Fibroblast of lung (primary cell): ENCODE results near the gene PSME4. TPM values are rescaled to one million over a fixed set of nuclear protein-coding genes. Genes with fewer than 3 reads are reported as not detected.

Experiments used
- DNase-seq, 2 donors: peaks; one replicate each; pipeline versions ENCODE4 v3.0.0 to v3.0.0-alpha.2; 2010; ENCODE audit warnings: low read depth in 2 of 2
- H2AFZ ChIP-seq: 2 replicates; pipeline ENCODE4 v1.5.1; 2012; ENCODE audit warnings: low read length, control low read depth, inconsistent platforms
- H3K27ac ChIP-seq: 2 replicates; pipeline ENCODE4 v1.5.1; 2011; ENCODE audit warnings: low read length, control low read depth; ENCODE audit not compliant: insufficient read depth
- H3K27me3 ChIP-seq: 2 replicates; pipeline ENCODE4 v1.5.1; 2011; ENCODE audit warnings: mild to moderate bottlenecking, low read length; ENCODE audit not compliant: control insufficient read depth, insufficient read depth
- H3K36me3 ChIP-seq: 2 replicates; pipeline ENCODE4 v1.5.1; 2011; ENCODE audit warnings: low read length; ENCODE audit not compliant: control insufficient read depth, insufficient read depth
- H3K4me1 ChIP-seq: 2 replicates; pipeline ENCODE4 v1.5.1; 2011; ENCODE audit warnings: low read length; ENCODE audit not compliant: control insufficient read depth, insufficient read depth; ENCODE audit errors: extremely low read depth
- H3K4me2 ChIP-seq: 2 replicates; pipeline ENCODE4 v1.5.1; 2011; ENCODE audit warnings: low read length, control low read depth; ENCODE audit not compliant: insufficient read depth; ENCODE audit errors: extremely low read depth
- H3K4me3 ChIP-seq, 4 experiments: fragments of 200-600 bp in 1 of 4; sonication (generic) in 1 of 4; replicated peaks in 1 of 4; 2 replicates each; pipeline ENCODE4 v1.5.1; 2011 to 2016; ENCODE audit warnings: low read length in 4 of 4, low read depth in 3 of 4, mild to moderate bottlenecking in 3 of 4, control low read depth in 2 of 4, inconsistent platforms in 1 of 4, mixed read lengths in 1 of 4; ENCODE audit not compliant: insufficient read depth in 1 of 4; ENCODE audit errors: control extremely low read depth in 1 of 4
- H3K79me2 ChIP-seq: 2 replicates; pipeline ENCODE4 v1.5.1; 2012; ENCODE audit warnings: mild to moderate bottlenecking, low read length, inconsistent platforms; ENCODE audit not compliant: control insufficient read depth, insufficient read depth
- H3K9ac ChIP-seq: 2 replicates; pipeline ENCODE4 v1.5.1; 2011; ENCODE audit warnings: mild to moderate bottlenecking, low read length, control low read depth; ENCODE audit not compliant: insufficient read depth
- H3K9me3 ChIP-seq: 2 replicates; pipeline ENCODE4 v1.5.1; 2012; ENCODE audit warnings: low read depth, low read length; ENCODE audit not compliant: control insufficient read depth, insufficient read depth
- H4K20me1 ChIP-seq: 2 replicates; pipeline ENCODE4 v1.5.1; 2011; ENCODE audit warnings: low read length; ENCODE audit not compliant: control insufficient read depth, insufficient read depth; ENCODE audit errors: extremely low read depth
- EZH2 ChIP-seq: IDR thresholded peaks from 2 replicates; pipeline ENCODE4 v1.5.1; 2012; ENCODE audit warnings: low read length, control low read depth, mild to moderate bottlenecking; ENCODE audit errors: missing control alignments
- polyA plus RNA-seq, 2 donors: library from polyadenylated mRNA; depleted of rRNA in 1 of 2; stranded (reverse) in 1 of 2; unstranded in 1 of 2; fragments of >200 nt; gene quantifications; 2 replicates each; pipeline ENCODE4 v1.2.1, GENCODE V29; 2011 to 2012; ENCODE audit warnings: missing spikeins in 1 of 2
- total RNA-seq: library from RNA; depleted of rRNA; stranded (reverse); fragments of >200 nt; gene quantifications from 2 replicates; pipeline ENCODE4 v1.2.1, GENCODE V29; 2014
- TF ChIP-seq, protein P1 (sequence below), 2 donors: IDR thresholded peaks in 1 of 2; conservative IDR thresholded peaks in 1 of 2; 1 replicate in 1 of 2; 2 replicates in 1 of 2; pipeline ENCODE4 v1.5.1; 2011 to 2012; ENCODE audit warnings: low read length in 2 of 2, control low read depth in 1 of 2, inconsistent platforms in 1 of 2, low read depth in 1 of 2, mild to moderate bottlenecking in 1 of 2

The PSME4 gene
- total and polyA plus RNA-seq, 2 donors (not counting 1 experiment from before 2014, with no cell fraction given) = 26.8 to 34.6 TPM

- TF ChIP-seq, protein P1, sequence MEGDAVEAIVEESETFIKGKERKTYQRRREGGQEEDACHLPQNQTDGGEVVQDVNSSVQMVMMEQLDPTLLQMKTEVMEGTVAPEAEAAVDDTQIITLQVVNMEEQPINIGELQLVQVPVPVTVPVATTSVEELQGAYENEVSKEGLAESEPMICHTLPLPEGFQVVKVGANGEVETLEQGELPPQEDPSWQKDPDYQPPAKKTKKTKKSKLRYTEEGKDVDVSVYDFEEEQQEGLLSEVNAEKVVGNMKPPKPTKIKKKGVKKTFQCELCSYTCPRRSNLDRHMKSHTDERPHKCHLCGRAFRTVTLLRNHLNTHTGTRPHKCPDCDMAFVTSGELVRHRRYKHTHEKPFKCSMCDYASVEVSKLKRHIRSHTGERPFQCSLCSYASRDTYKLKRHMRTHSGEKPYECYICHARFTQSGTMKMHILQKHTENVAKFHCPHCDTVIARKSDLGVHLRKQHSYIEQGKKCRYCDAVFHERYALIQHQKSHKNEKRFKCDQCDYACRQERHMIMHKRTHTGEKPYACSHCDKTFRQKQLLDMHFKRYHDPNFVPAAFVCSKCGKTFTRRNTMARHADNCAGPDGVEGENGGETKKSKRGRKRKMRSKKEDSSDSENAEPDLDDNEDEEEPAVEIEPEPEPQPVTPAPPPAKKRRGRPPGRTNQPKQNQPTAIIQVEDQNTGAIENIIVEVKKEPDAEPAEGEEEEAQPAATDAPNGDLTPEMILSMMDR (conservative IDR thresholded peaks at IDR 0.05 in 1 of 2, IDR thresholded peaks at IDR 0.05 in 1 of 2; ENCODE audit: low read depth in 1 of 2, low read length in 2 of 2) = no peak
- TF ChIP-seq EZH2 = no peak
- peak in 1 of 2 donors; percentile 3 for DNase-seq
- no peaks in the 10 kb centered on the region for H3K79me2 ChIP-seq
Measured at GRCh38 chr2:53911434-53912189, 59.2 kb downstream of the PSME4 start.

GRCh38 chr2:53907582-53907981 lies 63.2 kb downstream of the PSME4 start:
- Histone ChIP-seq H3K4me2 (no peak overlapping the region), H3K27ac (no peak overlapping the region), H3K79me2 (no peaks in the 10 kb centered on the region), H3K36me3 (peaks cover 4% of the 10 kb centered on the region), H3K4me3 (no peak overlapping the region), H3K9me3 (no peaks in the 10 kb centered on the region), H3K27me3 (no peaks in the 10 kb centered on the region), H2AFZ (no peak overlapping the region), H3K4me1 (no peaks in the 10 kb centered on the region), H4K20me1 (no peaks in the 10 kb centered on the region), H3K9ac (no peak overlapping the region)
- no peak for TF ChIP-seq EZH2
- TF ChIP-seq, protein P1 (conservative IDR thresholded peaks at IDR 0.05 in 1 of 2, IDR thresholded peaks at IDR 0.05 in 1 of 2; ENCODE audit: low read depth in 1 of 2, low read length in 2 of 2) = no peak
- no peak for DNase-seq

More at GRCh38 chr2:53911434-53912189, 59.2 kb downstream of the PSME4 start:
- Histone ChIP-seq H3K36me3 (no peaks in the 10 kb centered on the region), H4K20me1 (no peaks in the 10 kb centered on the region), H3K4me3 (no peak overlapping the region), H3K4me1 (no peaks in the 10 kb centered on the region), H2AFZ (no peak overlapping the region), H3K9me3 (no peaks in the 10 kb centered on the region), H3K9ac (no peak overlapping the region), H3K27me3 (no peaks in the 10 kb centered on the region), H3K4me2 (no peak overlapping the region), H3K27ac (no peak overlapping the region)

GRCh38 chr2:53905396-53905795 lies 65.4 kb downstream of the PSME4 start:
- Histone ChIP-seq H3K4me3 (no peak overlapping the region), H3K9me3 (no peaks in the 10 kb centered on the region), H3K36me3 (peaks cover 9% of the 10 kb centered on the region), H3K27ac (no peak overlapping the region), H3K9ac (no peak overlapping the region), H2AFZ (no peak overlapping the region), H3K4me2 (no peak overlapping the region), H3K27me3 (no peaks in the 10 kb centered on the region), H3K4me1 (no peaks in the 10 kb centered on the region), H3K79me2 (no peaks in the 10 kb centered on the region), H4K20me1 (no peaks in the 10 kb centered on the region)
- no peak for TF ChIP-seq EZH2
- TF ChIP-seq, protein P1 (conservative IDR thresholded peaks at IDR 0.05 in 1 of 2, IDR thresholded peaks at IDR 0.05 in 1 of 2; ENCODE audit: low read depth in 1 of 2, low read length in 2 of 2) = no peak
- DNase-seq = no peak
